Activated CD8-positive, alpha-beta memory T cell treated with anti-CD3 and anti-CD28 coated beads, Interleukin-2, amount 50 U/mL, for 1 hour (primary cell): ENCODE measurements around the gene DHX15.

Experiments
- DNase-seq: peaks from one replicate; pipeline ENCODE4 v3.0.0-alpha.2; 2020; ENCODE audit errors: extremely low read depth

Gene DHX15

DNA sequence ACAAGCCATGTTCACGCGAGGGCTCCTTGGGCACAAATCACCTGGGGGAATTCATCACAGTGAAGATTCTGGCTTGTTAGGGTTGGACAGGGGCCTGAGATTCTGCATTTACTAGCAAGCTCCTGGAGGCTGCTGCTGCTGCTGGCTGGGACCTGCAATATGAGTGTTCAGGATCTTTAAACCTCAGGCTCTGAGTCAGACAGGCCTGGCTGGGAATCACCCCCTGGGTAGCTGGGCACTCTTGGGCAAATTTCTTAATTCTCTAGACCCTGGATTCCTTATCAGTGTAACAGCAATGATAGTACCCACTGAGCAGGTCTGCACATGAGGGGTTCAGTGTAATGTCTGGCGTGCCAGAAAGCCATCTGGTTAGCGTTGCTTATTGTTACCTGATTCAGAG lies 101.5 kb downstream of the DHX15 start:
- DNase-seq = no peak

- no peak for DNase-seq
These were observed 106.4 kb downstream of the DHX15 start for GRCh38 chr4:24477919-24478318.
